ENCODE data around the gene THSD4.
"Not testable (repeated sequence)": the region's sequence is repeated elsewhere in the genome, so short reads cannot be mapped to it uniquely, and the experiment has no call there.

The THSD4 gene

DNA sequence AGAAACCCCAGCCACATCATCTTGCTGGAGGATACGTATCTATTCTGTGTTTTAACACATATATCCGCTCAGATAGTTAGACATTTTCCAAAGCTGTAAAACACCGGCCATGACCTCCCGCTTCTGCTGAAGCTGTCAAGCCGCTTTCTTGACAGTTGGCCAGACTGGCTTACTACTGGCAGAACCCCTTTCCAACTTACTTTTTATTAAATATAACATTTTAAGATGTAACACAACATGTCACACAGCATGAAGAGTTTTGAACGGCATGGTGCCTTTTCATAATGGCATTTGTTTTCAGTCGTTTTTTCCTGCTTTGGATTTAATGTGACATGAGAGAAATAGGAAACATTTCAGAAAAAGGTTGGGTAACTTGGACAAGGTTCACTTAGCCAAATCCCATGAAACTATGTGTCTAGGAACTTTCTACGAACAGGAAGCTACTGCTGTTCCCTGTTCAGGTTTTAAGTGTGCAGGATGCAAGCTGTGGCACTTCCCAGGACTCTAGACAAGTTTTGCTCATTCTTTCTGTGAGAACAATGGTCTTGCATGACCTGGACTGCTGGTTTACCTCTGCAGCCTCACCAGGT lies 281.4 kb downstream of the THSD4 start:
- DNase-seq, result no peak

DNA sequence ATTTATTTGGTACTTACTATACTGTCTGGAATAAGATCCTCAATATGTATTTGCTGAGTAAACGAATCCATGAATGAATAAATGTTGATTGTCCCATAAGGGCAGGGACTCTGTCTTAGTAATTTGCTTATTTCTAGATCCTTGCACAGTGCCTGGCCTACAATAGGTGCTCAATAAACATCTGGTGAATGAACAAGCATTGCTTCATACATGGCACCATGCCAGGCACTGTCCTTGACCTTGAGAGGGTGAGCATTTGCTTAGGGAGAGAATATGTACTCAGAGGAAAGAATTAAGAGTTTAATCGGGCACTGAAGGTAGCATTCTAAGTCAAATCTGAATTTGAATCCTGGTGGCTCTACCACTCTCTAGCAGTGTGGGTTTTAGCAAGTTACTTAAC lies 282.1 kb downstream of the THSD4 start:
- no peak for DNase-seq

DNA sequence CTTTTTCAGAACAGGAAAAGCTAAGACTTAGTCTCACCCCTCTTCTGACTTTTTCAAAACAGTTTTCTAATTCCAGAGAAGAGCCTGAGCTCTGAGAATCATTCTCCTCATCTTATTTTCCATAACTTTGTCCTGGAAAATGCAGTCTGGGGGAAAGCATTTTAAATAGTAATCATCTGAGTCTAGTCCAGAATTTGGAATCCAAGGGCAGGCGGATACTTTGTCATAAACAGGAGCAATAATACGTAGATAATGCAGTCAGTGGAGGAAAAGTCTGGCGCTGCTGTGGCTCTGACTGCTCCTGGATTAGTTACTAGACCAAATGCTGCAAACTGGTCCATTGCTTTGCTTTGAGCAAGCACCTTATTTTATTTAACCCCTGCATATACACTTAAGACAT lies 285.0 kb downstream of the THSD4 start:
- no peak for DNase-seq

DNA sequence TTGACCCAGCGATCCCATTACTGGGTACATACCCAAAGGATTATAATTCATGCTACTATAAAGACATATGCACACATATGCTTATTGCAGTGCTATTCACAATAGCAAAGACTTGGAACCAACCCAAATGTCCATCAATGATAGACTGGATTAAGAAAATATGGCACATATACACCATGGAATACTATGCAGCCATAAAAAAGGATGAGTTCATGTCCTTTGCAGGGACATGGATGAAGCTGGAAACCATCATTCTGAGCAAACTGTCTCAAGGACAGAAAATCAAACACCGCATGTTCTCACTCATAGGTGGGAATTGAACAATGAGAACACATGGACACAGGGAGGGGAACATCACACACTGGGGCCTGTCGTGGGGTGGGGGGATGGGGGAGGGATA lies 286.5 kb downstream of the THSD4 start:
- not testable (repeated sequence) for DNase-seq

DNA sequence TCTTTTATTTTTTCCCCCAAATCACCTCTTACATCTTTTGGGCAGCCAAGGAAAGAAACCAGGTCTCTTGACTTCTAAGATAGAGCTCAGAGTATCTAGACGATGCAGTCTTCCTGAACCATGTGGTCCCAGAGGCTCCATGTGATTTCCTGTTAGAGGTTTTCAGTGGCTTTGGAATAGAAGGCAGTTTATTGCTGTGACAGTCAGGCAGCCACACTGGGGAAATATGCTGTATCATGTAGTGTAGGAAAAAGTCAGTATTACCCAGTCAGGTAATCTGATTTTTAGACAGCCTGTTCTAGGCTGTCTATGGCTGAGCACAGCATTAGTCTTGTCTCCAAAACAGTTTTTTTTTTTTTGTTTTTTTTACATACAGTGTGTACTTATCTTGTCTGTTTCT lies 294.3 kb downstream of the THSD4 start:
- DNase-seq, result no peak

DNA sequence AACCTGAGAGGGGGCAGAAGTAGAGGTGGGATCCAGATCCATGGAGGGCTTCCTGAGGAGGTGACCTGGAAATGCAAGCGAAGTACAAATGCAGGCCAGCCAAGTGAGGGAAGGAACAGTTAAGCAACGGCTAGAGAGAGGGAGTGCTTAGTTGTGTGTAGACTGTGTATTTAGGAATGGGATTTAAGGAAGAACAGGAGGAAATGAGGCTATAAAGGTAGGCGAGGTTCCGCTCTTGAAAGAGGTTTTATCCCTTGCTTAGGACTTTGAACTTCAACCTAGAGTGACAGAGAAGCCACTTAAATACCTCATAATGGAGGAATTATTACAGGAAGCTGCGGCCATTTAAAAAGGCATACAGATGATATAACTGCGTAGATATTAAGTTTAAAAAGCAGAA lies 295.1 kb downstream of the THSD4 start:
- DNase-seq, result no peak

DNA sequence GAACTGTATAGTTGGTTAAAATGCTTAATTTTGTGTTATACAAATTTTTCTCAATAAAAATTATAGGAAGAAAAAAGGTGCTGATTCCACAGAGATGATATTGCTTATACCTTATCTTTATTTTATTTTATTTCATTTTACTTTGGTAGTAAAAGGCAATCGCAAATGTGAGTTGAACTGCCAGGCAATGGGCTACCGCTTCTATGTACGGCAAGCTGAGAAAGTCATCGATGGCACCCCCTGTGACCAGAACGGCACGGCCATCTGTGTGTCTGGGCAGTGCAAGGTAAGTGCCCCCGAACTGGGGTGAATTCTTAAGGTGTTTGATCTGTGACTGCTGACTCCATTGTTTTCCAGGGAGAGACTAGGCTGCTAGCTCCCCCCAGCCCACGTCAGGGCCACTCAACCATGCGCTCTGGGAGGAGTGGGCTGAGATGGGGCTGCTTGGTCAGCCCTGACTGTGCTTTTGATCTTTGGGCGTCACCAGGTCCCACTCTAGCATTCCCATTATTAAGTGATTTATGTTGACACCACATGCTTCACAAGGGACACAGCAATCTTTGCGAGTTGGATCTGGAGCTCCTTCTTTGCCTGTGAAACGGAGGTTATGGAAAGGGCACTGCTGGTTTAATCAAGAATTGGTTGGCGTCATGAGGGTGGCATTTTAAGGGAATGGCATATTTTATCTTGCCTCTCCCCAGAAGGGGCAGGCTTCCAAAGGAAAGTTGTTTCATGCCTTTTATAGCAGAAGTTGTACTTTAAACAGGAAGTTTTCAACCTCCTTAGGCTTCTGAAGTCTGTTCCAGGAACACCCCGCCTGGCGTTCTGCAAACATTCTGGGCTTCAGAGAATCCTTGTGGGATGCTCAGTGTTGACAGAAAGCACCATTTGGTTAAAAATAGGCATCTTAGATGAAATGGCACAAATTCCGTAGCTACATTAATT lies 296.5 kb downstream of the THSD4 start:
- DNase-seq, result no peak

DNA sequence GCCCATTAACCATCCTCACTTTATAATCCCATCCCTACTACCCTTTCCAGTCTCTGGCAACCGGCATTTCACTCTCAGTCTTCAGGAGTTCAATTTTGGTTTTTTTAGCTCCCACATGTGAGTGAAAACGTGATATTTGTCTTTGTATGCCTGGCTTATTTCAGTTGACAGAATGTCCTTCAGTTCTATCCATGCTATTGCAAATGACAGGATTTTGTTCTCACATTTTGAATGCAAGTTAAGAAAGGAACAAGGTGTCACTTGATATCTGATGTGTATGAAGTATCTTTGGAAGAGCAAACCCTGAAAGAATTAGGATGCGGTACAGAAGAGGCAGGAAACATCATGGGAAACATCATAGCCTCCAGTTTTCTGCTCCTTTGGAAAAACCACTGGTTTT lies 298.1 kb downstream of the THSD4 start:
- DNase-seq, result no peak

DNA sequence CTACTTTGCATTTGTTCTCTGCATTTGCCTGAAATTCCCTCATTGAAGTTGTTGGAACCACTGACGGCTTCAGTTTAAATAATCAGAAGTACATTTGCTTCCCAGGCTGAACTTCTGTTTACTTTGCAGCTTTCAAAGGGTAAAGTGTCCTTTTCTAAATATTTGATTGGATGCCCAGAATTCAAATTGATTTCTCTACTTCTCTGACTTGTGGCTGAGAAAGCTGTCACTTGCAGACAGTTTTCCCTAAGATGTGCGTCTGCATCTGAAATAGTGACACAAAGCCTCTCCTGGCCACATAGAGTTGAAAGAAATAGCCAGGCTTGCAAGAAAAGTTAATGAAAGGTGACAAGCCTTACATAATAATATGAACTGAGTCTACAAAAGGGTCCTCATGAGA lies 299.6 kb downstream of the THSD4 start:
- DNase-seq, result no peak

DNA sequence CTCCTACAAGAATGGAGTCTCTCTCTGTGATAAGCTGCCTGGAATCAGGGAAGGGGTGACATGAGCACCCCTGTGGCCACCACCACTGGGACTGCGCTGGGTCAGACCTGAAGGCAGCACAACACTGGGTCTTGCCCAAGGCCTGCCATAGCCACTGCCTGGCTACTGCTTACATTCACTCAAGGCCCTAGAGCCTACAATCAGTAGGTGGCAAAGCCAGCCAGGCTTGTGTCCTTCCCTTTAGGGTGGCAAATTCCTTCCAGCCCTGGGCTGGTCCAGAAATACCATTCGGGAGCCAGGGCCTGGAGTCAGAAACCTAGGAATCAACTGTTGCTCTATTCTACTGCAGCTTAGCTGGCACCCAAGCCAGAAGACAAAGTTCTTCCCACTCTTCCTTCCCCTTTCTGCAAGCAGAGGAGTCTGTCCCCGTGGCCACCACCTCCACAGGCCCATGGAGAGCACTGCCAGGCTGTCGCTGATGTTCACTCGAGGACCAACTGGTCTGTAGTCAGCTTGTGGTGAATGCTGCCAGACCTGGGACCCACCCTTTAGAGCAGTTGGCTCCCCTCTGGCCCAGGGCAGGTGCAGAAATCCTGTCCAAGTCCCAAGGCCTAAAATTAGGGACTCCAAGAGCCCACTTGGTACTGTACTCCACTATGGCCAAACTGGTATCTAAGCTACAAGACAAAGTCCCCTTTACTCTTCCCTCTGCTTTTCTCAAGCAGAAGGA lies 307.4 kb downstream of the THSD4 start:
- no peak for DNase-seq

DNA sequence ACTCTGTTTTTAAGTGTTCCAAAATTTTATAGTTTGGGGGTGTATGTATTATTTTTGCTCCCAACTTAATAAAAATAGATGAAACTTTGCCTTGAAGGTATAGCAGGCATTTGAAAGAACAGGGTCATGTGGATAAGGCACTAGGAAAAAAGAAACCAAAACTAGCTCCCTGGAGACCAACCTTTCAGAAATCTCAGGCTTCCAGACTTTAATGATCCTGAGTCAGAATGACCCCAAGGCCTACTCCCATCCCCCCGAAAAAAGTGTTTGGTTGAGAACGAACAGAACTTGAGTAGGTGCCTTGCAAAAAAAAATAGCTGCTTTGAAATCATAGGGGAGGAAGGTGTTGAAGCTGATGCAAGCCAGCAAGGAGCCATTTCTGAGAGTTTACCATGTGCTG lies 309.5 kb downstream of the THSD4 start:
- DNase-seq, result no peak

DNA sequence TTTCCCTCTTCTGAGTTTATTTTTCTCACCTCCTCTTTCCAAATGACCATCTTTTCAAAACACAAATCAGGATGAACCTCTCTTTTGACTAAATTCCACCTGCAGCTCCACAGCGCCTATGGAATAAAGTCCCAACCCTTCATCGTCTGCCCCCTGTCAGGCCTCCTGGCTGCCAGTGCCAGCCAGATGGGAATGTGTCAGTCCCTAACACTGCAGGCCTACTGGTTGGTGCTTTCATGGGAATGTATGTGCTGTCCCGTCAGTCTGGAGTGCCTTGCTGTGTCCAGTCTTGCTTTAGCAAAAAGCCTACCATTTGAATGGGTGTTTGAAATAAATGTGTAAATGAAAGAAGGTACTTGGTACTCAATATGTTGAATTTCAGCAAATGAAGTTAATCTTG lies 310.1 kb downstream of the THSD4 start:
- no peak for DNase-seq

DNA sequence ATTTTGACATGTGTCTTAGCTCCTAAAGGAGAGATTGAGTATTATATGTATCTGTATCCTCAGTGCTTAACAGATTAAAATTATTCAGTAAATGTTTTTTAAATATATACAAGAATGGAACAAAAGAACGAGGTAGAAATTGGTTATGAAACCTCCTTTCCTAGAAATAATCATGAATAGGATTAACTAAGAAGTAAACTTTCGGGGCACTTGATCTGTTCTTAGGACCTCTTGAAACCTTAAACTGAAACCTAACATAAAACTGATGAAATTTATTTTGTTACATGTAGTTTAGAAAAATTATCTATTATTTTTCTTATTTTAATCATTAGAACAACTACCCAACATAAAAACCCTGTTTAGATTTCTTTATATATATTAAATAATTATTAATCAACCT lies 311.5 kb downstream of the THSD4 start:
- no peak for DNase-seq

DNA sequence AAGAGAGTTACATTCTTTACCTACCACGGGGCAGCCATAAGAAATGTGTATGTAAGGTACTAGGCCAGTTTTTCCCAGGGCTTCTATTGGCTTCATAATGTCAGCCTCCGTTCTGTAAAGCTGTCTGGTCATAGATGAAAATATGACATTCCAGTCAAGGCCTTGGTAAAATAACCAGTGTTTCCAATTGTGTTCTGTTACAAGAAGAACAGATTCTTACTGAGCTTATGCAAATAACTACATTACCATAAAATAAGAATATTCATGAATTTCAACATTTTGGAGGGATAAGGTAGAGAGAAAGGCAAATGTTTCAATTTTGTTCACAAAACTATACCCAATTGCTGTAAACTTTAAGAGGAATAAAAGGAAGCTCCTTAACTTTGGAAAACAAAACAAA lies 315.5 kb downstream of the THSD4 start:
- DNase-seq, result no peak

DNA sequence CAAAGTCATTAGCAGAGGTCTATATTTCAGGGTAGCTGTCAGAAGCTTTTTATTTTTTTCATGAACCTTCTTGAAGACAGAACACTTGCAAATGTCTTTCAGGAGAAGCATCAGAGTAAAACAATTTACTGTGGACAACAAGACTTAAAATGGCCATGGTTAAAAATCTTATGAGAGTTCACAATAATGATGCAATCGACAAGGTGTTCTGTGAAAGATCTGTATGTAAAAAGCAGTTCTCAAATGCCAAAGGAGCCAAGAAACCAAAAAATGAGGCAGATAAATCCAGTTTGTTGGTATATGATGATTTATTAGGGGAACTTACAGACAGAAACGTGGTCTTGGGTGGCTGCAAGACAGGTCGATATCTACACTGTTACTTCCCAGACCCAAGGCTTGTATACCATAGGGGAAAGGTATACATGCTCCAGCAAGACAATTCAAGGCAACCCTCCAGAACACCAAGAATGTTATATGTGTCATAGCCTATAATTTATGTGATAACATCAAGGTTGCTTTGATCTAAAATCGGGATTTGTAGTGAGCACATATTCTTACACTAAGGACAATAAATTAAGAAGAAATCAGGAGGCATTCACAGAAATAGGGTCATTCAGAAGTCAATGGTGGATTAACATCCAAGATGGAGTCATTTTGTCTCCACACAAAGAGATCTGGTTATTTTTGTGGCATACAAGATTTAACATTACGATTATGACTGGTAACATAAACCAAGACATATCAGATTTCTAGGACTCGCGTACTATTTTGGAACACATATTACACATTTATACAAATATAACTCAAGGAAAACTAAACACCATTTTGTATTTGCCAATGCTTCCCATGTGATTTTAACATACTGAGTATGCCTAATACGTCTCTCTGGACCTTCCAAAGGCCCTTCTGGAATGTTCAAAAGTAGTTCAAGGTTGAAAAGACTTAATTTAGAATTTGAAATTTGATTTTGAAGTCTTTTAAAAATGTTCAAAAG lies 316.4 kb downstream of the THSD4 start:
- DNase-seq, result no peak

DNA sequence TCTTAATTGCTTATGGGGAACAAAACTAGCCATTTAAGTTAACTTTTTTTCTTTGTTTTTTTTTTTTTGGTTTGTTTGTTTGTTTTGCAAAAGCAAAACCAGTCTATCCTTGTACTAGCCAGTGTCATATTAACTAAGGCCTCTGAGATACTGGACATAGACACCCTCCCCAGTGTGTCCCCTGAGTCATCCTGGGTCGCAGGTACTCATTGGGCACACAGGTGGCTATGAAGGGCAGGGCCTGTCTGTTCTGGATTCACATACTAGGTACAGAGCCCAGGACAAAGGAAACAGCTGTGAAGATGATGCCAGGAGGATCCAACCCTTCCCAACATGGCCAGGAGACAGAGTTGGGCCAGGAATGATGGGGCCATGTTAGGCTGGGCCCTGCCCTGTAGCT lies 318.1 kb downstream of the THSD4 start:
- no peak for DNase-seq

DNA sequence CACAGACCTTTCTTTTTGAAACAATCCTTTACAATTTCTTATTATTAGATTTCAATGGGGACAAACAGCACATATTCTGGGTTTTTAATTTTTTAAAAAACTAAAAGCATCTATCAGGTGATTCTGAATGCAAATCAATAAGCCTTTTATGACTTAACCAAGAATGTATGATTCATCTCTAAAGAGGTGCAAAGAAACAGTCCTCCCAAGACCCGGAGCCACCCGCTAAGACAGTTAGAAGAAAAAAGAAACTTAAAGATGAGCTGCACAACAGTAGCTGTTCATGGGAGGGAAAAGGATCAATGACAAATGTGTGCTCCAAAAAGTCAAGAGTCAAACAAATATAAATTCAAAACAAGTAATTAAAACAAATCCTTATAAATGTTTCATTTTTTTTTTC lies 319.5 kb downstream of the THSD4 start:
- no peak for DNase-seq

DNA sequence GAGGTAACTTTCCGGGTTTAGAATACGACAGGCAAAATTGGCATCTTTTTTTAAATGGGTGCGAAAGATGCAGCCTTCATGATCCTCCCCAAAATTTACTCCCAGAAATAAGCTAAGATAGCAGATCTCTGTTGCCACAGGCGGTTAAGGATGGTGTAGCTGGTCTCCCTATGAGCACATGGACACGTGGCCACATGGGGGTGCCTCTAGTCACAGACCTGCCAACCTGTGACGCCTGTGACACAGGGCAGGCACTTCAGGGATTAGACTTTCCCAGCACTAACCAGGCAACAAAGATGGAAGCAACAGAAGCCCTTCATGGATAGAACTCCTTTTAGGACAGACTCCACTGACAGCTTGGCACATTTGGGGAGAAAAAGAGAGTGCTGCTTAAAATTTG lies 320.3 kb downstream of the THSD4 start:
- DNase-seq, result no peak

DNA sequence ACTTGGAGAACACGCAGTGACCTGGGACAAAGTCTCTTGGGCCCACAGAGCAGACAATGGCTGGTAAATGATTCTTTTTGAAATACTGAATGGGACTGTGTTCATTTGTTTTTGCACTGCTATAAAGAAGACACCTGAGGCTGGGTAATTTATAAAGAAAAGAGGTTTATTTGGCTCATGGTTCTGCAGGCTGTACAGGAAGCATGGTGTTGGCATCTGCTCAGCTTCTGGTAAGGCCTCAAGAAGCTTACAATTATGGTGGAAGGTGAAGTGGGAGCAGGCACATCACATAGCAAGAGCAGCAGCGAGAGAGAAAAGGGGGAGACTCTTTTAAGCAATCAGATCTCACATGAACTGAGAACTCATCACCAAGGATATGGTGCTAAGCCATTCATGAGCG lies 321.6 kb downstream of the THSD4 start:
- DNase-seq, result no peak

DNA sequence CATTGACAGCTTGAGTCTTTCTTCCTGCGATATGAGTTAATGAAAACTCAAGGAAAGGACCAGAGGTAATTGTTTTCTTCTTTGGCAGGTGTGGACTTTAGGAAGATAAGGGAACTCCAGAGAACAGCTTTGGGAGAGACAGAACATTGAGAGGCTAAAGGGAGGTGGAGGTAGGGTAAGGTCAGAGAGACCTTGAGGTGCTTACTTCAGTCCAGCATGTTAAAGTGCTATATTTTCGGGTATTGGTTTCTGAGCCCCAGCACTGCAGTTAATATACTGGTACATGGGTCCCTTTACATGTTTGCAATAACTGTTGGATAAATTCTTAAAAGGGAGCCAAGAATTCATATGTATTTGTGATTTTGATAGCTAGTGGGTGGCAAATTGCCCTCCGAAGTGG lies 322.1 kb downstream of the THSD4 start:
- no peak for DNase-seq

DNA sequence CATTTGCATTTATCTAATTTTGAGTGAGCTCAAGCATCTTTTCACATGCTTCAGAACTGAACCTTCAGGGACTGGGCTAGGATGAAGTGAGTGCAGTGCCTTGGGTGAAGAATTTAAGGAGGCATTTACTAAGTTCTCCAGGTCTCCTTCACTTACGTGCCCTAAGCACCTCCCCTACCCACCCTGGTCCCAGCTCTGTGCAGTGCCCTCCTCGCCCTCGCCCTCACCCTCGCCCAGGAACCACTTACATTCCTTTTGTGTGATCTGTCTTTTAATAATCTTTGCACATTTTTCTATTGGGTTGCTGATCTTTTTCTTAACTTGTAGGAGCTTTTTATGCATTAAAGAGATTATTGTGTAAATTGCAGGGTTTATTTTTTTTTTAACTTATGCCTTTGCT lies 322.6 kb downstream of the THSD4 start:
- DNase-seq, result no peak

DNA sequence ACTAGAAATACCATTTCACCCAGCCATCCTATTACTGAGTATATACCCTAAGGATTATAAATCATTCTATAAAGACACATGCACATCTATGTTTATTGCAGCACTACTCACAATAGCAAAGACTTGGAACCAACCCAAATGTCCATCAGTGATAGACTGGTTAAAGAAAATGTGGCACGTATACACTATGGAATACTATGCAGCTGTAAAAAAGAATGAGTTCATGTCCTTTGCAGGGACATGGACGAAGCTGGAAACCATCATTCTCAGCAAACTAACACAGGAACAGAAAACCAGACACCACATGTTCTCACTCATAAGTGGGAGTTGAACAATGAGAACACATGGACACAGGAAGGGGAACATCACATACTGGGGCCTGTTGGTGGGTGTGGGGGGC lies 324.2 kb downstream of the THSD4 start:
- DNase-seq, result not testable (repeated sequence)
